ENCODE data around the gene FLNB. TPM values are rescaled to one million over a fixed set of nuclear protein-coding genes. Genes with fewer than 3 reads are reported as not detected.
A peak's percentile ranks its signal among the peaks of the same experiment; 100 is the strongest.

Gene FLNB
- total and polyA plus RNA-seq, 2 of the 13 experiments (the other 11 are each of a cell fraction or from before 2014, with no cell fraction given): 106 to 130 TPM

DNA sequence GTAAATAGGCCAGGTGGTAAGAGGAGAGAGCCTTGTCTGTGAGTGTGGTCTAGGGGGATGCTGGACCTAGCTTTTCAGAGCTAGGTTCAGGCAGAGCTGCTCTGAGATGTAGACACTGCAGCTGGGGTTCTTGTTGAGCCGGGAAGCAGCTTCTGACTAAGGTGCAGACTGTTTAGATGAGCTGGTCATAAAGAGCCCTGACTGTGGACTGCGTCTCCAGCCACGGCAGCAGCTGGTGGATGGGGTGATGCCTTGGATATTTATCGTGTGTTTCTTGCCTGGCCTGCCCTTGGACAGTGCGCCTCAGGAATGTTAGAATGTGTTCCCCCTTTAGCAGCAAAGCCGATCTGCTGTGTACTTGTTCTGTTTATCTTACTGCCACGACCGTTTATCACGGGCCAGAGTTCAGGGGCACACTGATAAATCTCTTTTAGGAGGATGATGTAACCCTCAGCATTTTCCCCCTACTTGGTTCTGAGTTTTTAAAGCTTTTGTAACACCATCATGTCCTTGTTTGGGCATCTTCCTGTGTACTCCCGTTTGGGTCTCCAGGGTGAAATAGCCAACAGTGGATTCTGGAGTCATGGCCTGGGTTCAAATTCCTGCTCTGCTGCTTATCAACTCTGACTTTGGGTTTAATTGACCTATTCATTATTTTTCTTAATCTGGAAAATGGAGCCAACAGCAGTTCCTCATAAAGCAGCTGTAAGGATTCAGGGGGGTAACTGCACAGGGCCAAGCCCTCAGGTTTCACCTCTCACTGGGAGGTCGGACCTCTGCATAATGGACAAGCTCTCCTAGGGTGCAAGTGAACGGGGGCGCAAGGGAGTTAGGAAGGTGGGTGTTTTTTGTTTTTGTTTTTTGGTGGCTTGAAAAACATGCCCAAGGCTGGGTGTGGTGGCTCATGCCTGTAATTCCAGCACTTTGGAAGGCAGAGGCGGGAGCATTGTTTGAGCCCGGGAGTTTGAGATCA lies 51.4 kb downstream of the FLNB start (continued):
- TF ChIP-seq, protein P1, sequence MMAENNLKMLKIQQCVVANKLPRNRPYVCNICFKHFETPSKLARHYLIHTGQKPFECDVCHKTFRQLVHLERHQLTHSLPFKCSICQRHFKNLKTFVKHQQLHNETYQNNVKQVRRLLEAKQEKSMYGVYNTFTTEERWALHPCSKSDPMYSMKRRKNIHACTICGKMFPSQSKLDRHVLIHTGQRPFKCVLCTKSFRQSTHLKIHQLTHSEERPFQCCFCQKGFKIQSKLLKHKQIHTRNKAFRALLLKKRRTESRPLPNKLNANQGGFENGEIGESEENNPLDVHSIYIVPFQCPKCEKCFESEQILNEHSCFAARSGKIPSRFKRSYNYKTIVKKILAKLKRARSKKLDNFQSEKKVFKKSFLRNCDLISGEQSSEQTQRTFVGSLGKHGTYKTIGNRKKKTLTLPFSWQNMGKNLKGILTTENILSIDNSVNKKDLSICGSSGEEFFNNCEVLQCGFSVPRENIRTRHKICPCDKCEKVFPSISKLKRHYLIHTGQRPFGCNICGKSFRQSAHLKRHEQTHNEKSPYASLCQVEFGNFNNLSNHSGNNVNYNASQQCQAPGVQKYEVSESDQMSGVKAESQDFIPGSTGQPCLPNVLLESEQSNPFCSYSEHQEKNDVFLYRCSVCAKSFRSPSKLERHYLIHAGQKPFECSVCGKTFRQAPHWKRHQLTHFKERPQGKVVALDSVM (CRISPR knock-in tag; IDR thresholded peaks at IDR 0.05): peak; percentile 71
- TF ChIP-seq FOXK1 (CRISPR knock-in tag; IDR thresholded peaks at IDR 0.05; ENCODE audit: borderline replicate concordance, low read depth) (peak; percentile 94), BRCA1 (CRISPR knock-in tag; IDR thresholded peaks at IDR 0.05) (no peak), MIXL1 (CRISPR knock-in tag; IDR thresholded peaks at IDR 0.05) (peak; percentile 96), PHF20 (CRISPR knock-in tag; IDR thresholded peaks at IDR 0.05) (no peak), TSC22D2 (CRISPR knock-in tag; IDR thresholded peaks at IDR 0.05; ENCODE audit: borderline replicate concordance) (no peak), ZNF256 (CRISPR knock-in tag; conservative IDR thresholded peaks at IDR 0.05) (no peak), NR2F1 (CRISPR knock-in tag; IDR thresholded peaks at IDR 0.05) (peak; percentile 95 to 97), ZNF709 (CRISPR knock-in tag; IDR thresholded peaks at IDR 0.05) (no peak), SP2 (CRISPR knock-in tag; IDR thresholded peaks at IDR 0.05) (no peak), TBP (CRISPR knock-in tag; IDR thresholded peaks at IDR 0.05) (no peak), NR3C1 (CRISPR knock-in tag; IDR thresholded peaks at IDR 0.05) (no peak), SIX4 (CRISPR knock-in tag; IDR thresholded peaks at IDR 0.05) (peak; percentile 91), KDM3A (CRISPR knock-in tag; IDR thresholded peaks at IDR 0.05; ENCODE audit: low read depth) (peak; percentile 55; the same call in 1 of the 2 replicates), ZNF510 (CRISPR knock-in tag; IDR thresholded peaks at IDR 0.05; ENCODE audit: low read depth) (peak; percentile 32; the same call in 1 of the 2 replicates), ZSCAN12 (CRISPR knock-in tag; IDR thresholded peaks at IDR 0.05) (peak; percentile 71; the same call in 1 of the 2 replicates), ZNF446 (CRISPR knock-in tag; IDR thresholded peaks at IDR 0.05) (no peak), ESRRA (CRISPR knock-in tag; IDR thresholded peaks at IDR 0.05; ENCODE audit: low read depth) (peak; percentile 93), RAD51 (IDR thresholded peaks at IDR 0.05; ENCODE audit: borderline replicate concordance) (no peak), CHD4 (IDR thresholded peaks at IDR 0.05; ENCODE audit: borderline replicate concordance, low read length) (peak; percentile 83), ZFP36L2 (CRISPR knock-in tag; IDR thresholded peaks at IDR 0.05) (no peak), IRX3 (CRISPR knock-in tag; IDR thresholded peaks at IDR 0.05; ENCODE audit: borderline replicate concordance, low read depth) (no peak), HMGA1 (CRISPR knock-in tag; conservative IDR thresholded peaks at IDR 0.05) (no peak), FOXA3 (CRISPR knock-in tag; IDR thresholded peaks at IDR 0.05) (peak; percentile 99), BCL6 (CRISPR knock-in tag; IDR thresholded peaks at IDR 0.05) (peak; percentile 94)
- TF ChIP-seq, protein P2, sequence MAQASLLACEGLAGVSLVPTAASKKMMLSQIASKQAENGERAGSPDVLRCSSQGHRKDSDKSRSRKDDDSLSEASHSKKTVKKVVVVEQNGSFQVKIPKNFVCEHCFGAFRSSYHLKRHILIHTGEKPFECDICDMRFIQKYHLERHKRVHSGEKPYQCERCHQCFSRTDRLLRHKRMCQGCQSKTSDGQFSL (CRISPR knock-in tag; IDR thresholded peaks at IDR 0.05): no peak
- TF ChIP-seq, protein P3, sequence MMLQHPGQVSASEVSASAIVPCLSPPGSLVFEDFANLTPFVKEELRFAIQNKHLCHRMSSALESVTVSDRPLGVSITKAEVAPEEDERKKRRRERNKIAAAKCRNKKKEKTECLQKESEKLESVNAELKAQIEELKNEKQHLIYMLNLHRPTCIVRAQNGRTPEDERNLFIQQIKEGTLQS (CRISPR knock-in tag; IDR thresholded peaks at IDR 0.05): peak; percentile 99
- TF ChIP-seq, protein P4, sequence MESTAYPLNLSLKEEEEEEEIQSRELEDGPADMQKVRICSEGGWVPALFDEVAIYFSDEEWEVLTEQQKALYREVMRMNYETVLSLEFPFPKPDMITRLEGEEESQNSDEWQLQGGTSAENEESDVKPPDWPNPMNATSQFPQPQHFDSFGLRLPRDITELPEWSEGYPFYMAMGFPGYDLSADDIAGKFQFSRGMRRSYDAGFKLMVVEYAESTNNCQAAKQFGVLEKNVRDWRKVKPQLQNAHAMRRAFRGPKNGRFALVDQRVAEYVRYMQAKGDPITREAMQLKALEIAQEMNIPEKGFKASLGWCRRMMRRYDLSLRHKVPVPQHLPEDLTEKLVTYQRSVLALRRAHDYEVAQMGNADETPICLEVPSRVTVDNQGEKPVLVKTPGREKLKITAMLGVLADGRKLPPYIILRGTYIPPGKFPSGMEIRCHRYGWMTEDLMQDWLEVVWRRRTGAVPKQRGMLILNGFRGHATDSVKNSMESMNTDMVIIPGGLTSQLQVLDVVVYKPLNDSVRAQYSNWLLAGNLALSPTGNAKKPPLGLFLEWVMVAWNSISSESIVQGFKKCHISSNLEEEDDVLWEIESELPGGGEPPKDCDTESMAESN (CRISPR knock-in tag; conservative IDR thresholded peaks at IDR 0.05): no peak; the same call in 1 of the 2 replicates
